HG02973 (cell line): Measurements from ENCODE around the gene SRMS.

Experiments
- ATAC-seq: cut with Tn5 transposase; IDR thresholded peaks from one replicate; pipeline ENCODE4 v1.9.1; 2021; ENCODE audit warnings: moderate library complexity; ENCODE audit not compliant: unreplicated experiment

Gene SRMS

GRCh38 chr20:63539441-63540370 lies 7.8 kb downstream of the SRMS start:
- ATAC-seq, result no peak

GRCh38 chr20:63539092-63539430 lies 8.5 kb downstream of the SRMS start:
- no peak for ATAC-seq

GRCh38 chr20:63538204-63539091 lies 9.1 kb downstream of the SRMS start:
- ATAC-seq, result no peak

GRCh38 chr20:63537525-63538203 lies 9.9 kb downstream of the SRMS start:
- ATAC-seq, result peak; percentile 72

- ATAC-seq, result no peak
Observed at GRCh38 chr20:63536997-63537524, 10.5 kb downstream of the SRMS start, which contains the start of gene PTK6. Gene PTK6 (minus strand): TSS chr20:63537376. CDS start chr20:63537314, 62 bp downstream.

- ATAC-seq, result no peak
Observed at GRCh38 chr20:63536241-63536977, 11.1 kb downstream of the SRMS start.

GRCh38 chr20:63534831-63535651 lies 12.5 kb downstream of the SRMS start:
- ATAC-seq, result no peak

GRCh38 chr20:63534427-63534830 lies 13.1 kb downstream of the SRMS start:
- ATAC-seq, result no peak

GRCh38 chr20:63533871-63534393 lies 13.6 kb downstream of the SRMS start:
- ATAC-seq, result no peak

GRCh38 chr20:63533388-63533787 lies 14.2 kb downstream of the SRMS start:
- no peak for ATAC-seq

- ATAC-seq, result no peak
Observed at GRCh38 chr20:63532449-63532971, 15.0 kb downstream of the SRMS start.

GRCh38 chr20:63531686-63532448 lies 15.7 kb downstream of the SRMS start:
- no peak for ATAC-seq

GRCh38 chr20:63530788-63531160 lies 16.8 kb downstream of the SRMS start:
- no peak for ATAC-seq

GRCh38 chr20:63529861-63530787 lies 17.4 kb downstream of the SRMS start:
- no peak for ATAC-seq

- no peak for ATAC-seq
Observed at GRCh38 chr20:63529180-63529860, 18.2 kb downstream of the SRMS start.

- ATAC-seq, result no peak
Observed at GRCh38 chr20:63527184-63527583, 20.4 kb downstream of the SRMS start.

- ATAC-seq, result no peak
Observed at GRCh38 chr20:63525971-63526370, 21.6 kb downstream of the SRMS start.
